Lung (tissue), 12 donors: ENCODE data around the gene CDH13. TPM values are rescaled to one million over a fixed set of nuclear protein-coding genes. Genes with fewer than 3 reads are reported as not detected.

Experiments
- ATAC-seq: fragments of 200-7000 bp; cut with Tn5 transposase; one replicate; pipeline ENCODE4 v1.9.1; 2020; ENCODE audit warnings: moderate number of reproducible peaks; ENCODE audit not compliant: insufficient read depth, low FRiP score
- DNase-seq, 3 donors: peaks; one replicate each; pipeline ENCODE4 v3.0.0-alpha.2; 2013 to 2017
- H3K27ac ChIP-seq, 2 donors: one replicate each; pipeline ENCODE4 v1.5.1; 2013; ENCODE audit warnings: mild to moderate bottlenecking in 2 of 2, moderate library complexity in 2 of 2, control low read depth in 1 of 2, inconsistent platforms in 1 of 2, low read depth in 1 of 2, low read length in 1 of 2
- H3K27me3 ChIP-seq, 3 donors: one replicate each; pipeline ENCODE4 v1.5.1; 2013; ENCODE audit warnings: low read length in 2 of 3; ENCODE audit not compliant: control insufficient read depth in 3 of 3, insufficient read depth in 3 of 3
- H3K36me3 ChIP-seq, 4 donors: one replicate each; pipeline ENCODE4 v1.5.1; 2013; ENCODE audit warnings: low read length in 4 of 4, mild to moderate bottlenecking in 1 of 4, moderate library complexity in 1 of 4; ENCODE audit not compliant: control insufficient read depth in 4 of 4, insufficient read depth in 4 of 4
- H3K4me1 ChIP-seq, 5 donors: one replicate each; pipeline ENCODE4 v1.5.1; 2013; ENCODE audit warnings: low read length in 5 of 5, mild to moderate bottlenecking in 2 of 5, moderate library complexity in 1 of 5; ENCODE audit not compliant: control insufficient read depth in 5 of 5, insufficient read depth in 5 of 5
- H3K4me3 ChIP-seq: one replicate; pipeline ENCODE4 v1.5.1; 2013; ENCODE audit warnings: mild to moderate bottlenecking, control low read depth, moderate library complexity
- H3K9ac ChIP-seq, 2 donors: one replicate each; pipeline ENCODE4 v1.5.1; 2013; ENCODE audit warnings: low read length in 2 of 2, control low read depth in 1 of 2; ENCODE audit not compliant: insufficient read depth in 1 of 2
- H3K9me3 ChIP-seq, 4 donors: one replicate each; pipeline ENCODE4 v1.5.1; 2013; ENCODE audit warnings: low read length in 3 of 4, mild to moderate bottlenecking in 1 of 4, moderate library complexity in 1 of 4; ENCODE audit not compliant: control insufficient read depth in 4 of 4, insufficient read depth in 3 of 4
- WGBS, 2 donors: extraction: QIAGEN DNeasy Blood & Tissue Kit; methylation state at CpG; one replicate each; pipeline ENCODE4 v1.1.7; 2013; 5-methylcytosine and 5-hydroxymethylcytosine counted together
- polyA plus RNA-seq, 2 donors: library from polyadenylated mRNA; stranded (reverse); fragments of 200-250 nt; gene quantifications; one replicate each; pipeline ENCODE4 v1.2.1, GENCODE V29; 2013
- total RNA-seq, 2 donors: library from RNA; depleted of rRNA in 1 of 2; stranded (reverse); fragments of >200 nt in 1 of 2; gene quantifications; one replicate each; pipeline ENCODE4 v1.2.1, GENCODE V29; 2014 to 2021
- TF ChIP-seq, protein P1 (sequence below): IDR thresholded peaks from 2 replicates; pipeline ENCODE4 v1.5.1; 2012; ENCODE audit warnings: mild to moderate bottlenecking; ENCODE audit errors: control extremely low read depth, extremely low read depth
- donor health status: control.
- donor health status: control.
- donor health status: Bipolar disorder and iron deficiency.
- donor health status: healthy.
- donor health status: DM: yes; HTN: yes; CAD: no.

The CDH13 gene
- total and polyA plus RNA-seq, 4 donors: 2.1 to 12.3 (median 7.3) TPM

DNA sequence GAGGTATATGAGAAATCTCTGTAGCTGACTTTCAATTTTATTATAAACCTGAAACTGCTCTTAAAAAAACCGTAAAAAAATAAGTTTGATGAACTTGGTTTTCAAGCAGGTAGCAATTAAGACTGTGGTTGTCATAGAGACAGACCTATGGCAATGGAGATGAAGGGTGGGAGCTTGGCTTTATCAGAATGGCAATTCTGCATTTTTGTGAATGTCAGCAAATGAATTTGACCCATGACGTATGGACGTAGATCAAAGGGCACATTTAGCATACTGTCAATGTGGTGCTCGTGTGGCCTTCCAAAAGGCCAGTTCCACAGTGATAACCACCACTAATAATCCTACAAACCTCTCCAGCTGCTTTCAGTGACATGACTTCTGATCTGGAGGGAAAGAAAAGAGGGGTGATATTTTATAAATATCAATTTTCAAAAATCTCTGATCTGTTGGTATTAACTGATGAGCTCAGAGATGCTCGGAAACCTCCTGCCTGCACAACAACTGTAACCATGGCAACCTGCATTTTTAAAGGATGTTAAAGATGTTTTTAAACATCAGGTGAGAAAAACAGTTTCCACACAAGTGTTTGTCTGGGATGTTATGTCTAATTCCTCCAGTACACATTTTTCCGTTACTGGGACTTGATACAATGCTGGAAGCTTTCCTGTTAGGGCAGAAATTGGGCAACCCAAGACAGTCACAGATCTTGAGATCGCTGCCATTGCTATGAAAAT, 533.7 kb downstream of the CDH13 start:
- Histone ChIP-seq H3K4me1 (no peaks in the 10 kb centered on the region), H3K4me3 (no peak overlapping the region), H3K9ac (no peak overlapping the region), H3K36me3 (no peaks in the 10 kb centered on the region), H3K9me3 (peaks cover 0 to 2% (median 0%) of the 10 kb centered on the region in 4 donors), H3K27me3 (peaks cover 0 to 2% (median 0%) of the 10 kb centered on the region in 3 donors), H3K27ac (no peak overlapping the region)
- 79 to 87% methylated on average over 7 of the region's 7 CpGs for WGBS, 2 donors
- TF ChIP-seq, protein P1, sequence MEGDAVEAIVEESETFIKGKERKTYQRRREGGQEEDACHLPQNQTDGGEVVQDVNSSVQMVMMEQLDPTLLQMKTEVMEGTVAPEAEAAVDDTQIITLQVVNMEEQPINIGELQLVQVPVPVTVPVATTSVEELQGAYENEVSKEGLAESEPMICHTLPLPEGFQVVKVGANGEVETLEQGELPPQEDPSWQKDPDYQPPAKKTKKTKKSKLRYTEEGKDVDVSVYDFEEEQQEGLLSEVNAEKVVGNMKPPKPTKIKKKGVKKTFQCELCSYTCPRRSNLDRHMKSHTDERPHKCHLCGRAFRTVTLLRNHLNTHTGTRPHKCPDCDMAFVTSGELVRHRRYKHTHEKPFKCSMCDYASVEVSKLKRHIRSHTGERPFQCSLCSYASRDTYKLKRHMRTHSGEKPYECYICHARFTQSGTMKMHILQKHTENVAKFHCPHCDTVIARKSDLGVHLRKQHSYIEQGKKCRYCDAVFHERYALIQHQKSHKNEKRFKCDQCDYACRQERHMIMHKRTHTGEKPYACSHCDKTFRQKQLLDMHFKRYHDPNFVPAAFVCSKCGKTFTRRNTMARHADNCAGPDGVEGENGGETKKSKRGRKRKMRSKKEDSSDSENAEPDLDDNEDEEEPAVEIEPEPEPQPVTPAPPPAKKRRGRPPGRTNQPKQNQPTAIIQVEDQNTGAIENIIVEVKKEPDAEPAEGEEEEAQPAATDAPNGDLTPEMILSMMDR: no peak
- DNase-seq: no peak
- ATAC-seq: no peak

DNA sequence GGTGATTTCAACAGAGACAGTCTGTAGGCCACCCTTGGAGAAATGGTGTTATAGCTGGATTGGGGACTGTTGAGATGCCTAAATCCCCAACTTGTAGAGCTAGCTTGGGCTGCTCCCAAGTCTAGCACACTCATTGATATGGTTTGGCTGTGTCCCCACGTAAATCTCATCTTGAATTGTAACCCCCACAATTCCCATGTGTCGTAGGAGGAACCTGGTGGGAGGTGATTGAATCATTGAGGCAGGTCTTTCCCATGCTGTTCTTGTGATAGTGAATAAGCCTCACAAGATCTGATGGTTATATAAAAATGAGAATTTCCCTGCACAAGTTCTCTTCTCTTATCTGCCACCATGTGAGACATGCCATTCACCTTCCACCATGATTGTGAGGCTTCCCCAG, 536.0 kb downstream of the CDH13 start:
- Histone ChIP-seq H3K4me3 (no peak overlapping the region), H3K9ac (no peak overlapping the region), H3K27me3 (peaks cover 0 to 2% (median 0%) of the 10 kb centered on the region in 3 donors), H3K27ac (no peak overlapping the region), H3K4me1 (no peaks in the 10 kb centered on the region), H3K9me3 (peaks cover 0 to 2% (median 0%) of the 10 kb centered on the region in 4 donors), H3K36me3 (no peaks in the 10 kb centered on the region)
- no peak for ATAC-seq
- TF ChIP-seq, protein P1: no peak
- DNase-seq: no peak
- 81 to 92% methylated on average over 2 of the region's 2 CpGs for WGBS, 2 donors

DNA sequence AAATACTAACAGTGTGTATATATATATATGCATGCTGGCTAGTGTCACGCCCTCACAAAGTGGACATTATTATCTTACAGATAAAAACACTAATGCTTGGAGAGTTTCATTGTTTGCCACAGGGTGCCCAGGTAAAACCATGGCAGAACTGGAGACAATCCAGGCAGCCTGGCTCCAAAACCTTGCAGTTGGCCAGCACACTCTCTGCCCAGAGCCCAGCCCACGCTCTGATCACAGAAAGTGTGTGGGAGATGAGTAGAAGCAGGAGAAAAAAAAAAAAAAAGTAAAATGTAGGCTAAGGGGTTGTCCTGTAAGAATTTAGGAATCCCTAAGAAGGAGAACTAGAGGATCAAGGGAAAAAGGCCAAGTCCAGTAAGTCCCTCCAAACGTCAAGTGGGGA, 538.0 kb downstream of the CDH13 start:
- ATAC-seq: no peak
- WGBS, 2 donors: 79 to 94% methylated on average over 3 of the region's 3 CpGs
- Histone ChIP-seq H3K9me3 (no peaks in the 10 kb centered on the region), H3K36me3 (no peaks in the 10 kb centered on the region), H3K4me3 (no peak overlapping the region), H3K4me1 (no peaks in the 10 kb centered on the region), H3K27ac (no peak overlapping the region), H3K9ac (no peak overlapping the region), H3K27me3 (peaks cover 0 to 2% (median 0%) of the 10 kb centered on the region in 3 donors)
- no peak for DNase-seq
- TF ChIP-seq, protein P1: no peak
